ENCODE results near the gene KCNT1. TPM values are rescaled to one million over a fixed set of nuclear protein-coding genes. Genes with fewer than 3 reads are reported as not detected.

Gene KCNT1
- total and polyA plus RNA-seq, 10 of the 15 experiments (the other 5 are each of a cell fraction or from before 2014, with no cell fraction given), result not detected

GRCh38 chr9:135749171-135750045, 47.4 kb downstream of the KCNT1 start:
- ATAC-seq (no peak), FAIRE-seq (no peak), DNase-seq (ENCODE audit: low read depth, low spot score) (no peak)
- ChIA-PET RAD21 (ENCODE audit: unreplicated experiment) (no interaction called here), CTCF (no interaction called here), POLR2A (no interaction called here), SMC1A (ENCODE audit: uncharacterized antibody, unreplicated experiment) (no interaction called here)
- Histone ChIP-seq H3K9me3 (replicated peaks; ENCODE audit: control insufficient read depth, insufficient read depth, low read length) (no peaks in the 10 kb centered on the region), H4K20me1 (ENCODE audit: control insufficient read depth, insufficient read depth) (no peaks in the 10 kb centered on the region), H2AFZ (ENCODE audit: control insufficient read depth, low read depth, low read length) (no peak overlapping the region), H3K4me3 (no peak overlapping the region), H3K27me3 (replicated peaks in 1 of 2; ENCODE audit: control insufficient read depth in 2 of 2, insufficient read depth in 2 of 2, low read length in 1 of 2) (no peaks in the 10 kb centered on the region; a peak in 1 of 4 replicates), H3K36me3 (ENCODE audit: control insufficient read depth in 2 of 2, insufficient read depth in 2 of 2, low read length in 1 of 2) (no peaks in the 10 kb centered on the region), H3K4me2 (ENCODE audit: control insufficient read depth, insufficient read depth) (no peak overlapping the region), H3K27ac (ENCODE audit: control insufficient read depth, insufficient read depth) (no peak overlapping the region), H3K4me1 (ENCODE audit: control insufficient read depth, insufficient read depth, low read length) (no peaks in the 10 kb centered on the region), H3K79me2 (ENCODE audit: control insufficient read depth, insufficient read depth, low read length) (no peaks in the 10 kb centered on the region), H3K9ac (ENCODE audit: control insufficient read depth, insufficient read depth, low read length) (no peak overlapping the region)
- WGBS (ENCODE audit: insufficient coverage, insufficient replicate concordance, low lambda C conversion rate, missing lambda C conversion rate), result 32% methylated on average over 28 of the region's 28 CpGs
- intact Hi-C loops (cut with micrococcal nuclease; ENCODE audit: unreplicated experiment) (no loop called here), in situ Hi-C loops (cut with MboI) (no loop called here)
- TF ChIP-seq MTA3 (IDR thresholded peaks at IDR 0.05; ENCODE audit: borderline replicate concordance, low read length) (no peak), FOS (IDR thresholded peaks at IDR 0.05; ENCODE audit: borderline replicate concordance, extremely low read depth, insufficient read length) (no peak)
- BruUV-seq (replicated peaks), result no TSS peak

- Histone ChIP-seq H3K79me2 (ENCODE audit: control insufficient read depth, insufficient read depth, low read length) (no peaks in the 10 kb centered on the region), H4K20me1 (ENCODE audit: control insufficient read depth, insufficient read depth) (no peaks in the 10 kb centered on the region), H3K9me3 (replicated peaks; ENCODE audit: control insufficient read depth, insufficient read depth, low read length) (no peaks in the 10 kb centered on the region), H3K27me3 (replicated peaks in 1 of 2; ENCODE audit: control insufficient read depth in 2 of 2, insufficient read depth in 2 of 2, low read length in 1 of 2) (no peaks in the 10 kb centered on the region; a peak in 1 of 4 replicates), H3K36me3 (ENCODE audit: control insufficient read depth in 2 of 2, insufficient read depth in 2 of 2, low read length in 1 of 2) (no peaks in the 10 kb centered on the region), H3K4me3 (no peak overlapping the region), H3K4me2 (ENCODE audit: control insufficient read depth, insufficient read depth) (no peak overlapping the region), H2AFZ (ENCODE audit: control insufficient read depth, low read depth, low read length) (no peak overlapping the region), H3K27ac (ENCODE audit: control insufficient read depth, insufficient read depth) (no peak overlapping the region), H3K4me1 (ENCODE audit: control insufficient read depth, insufficient read depth, low read length) (no peaks in the 10 kb centered on the region), H3K9ac (ENCODE audit: control insufficient read depth, insufficient read depth, low read length) (no peak overlapping the region)
- 36% methylated on average over 20 of the region's 22 CpGs for WGBS (ENCODE audit: insufficient coverage, insufficient replicate concordance, low lambda C conversion rate, missing lambda C conversion rate)
- SMC1A ChIA-PET (ENCODE audit: uncharacterized antibody, unreplicated experiment), result no interaction called here
- in situ Hi-C loops (cut with MboI), result no loop called here
- intact Hi-C loops (cut with micrococcal nuclease; ENCODE audit: unreplicated experiment), result no loop called here
- RAD21 ChIA-PET (ENCODE audit: unreplicated experiment), result no interaction called here
- CTCF ChIA-PET, result no interaction called here
- no TSS peak for BruUV-seq (replicated peaks)
- ATAC-seq (no peak), DNase-seq (ENCODE audit: low read depth, low spot score) (no peak), FAIRE-seq (no peak)
- POLR2A ChIA-PET, result no interaction called here
- TF ChIP-seq TCF3 (IDR thresholded peaks at IDR 0.05; ENCODE audit: borderline replicate concordance, insufficient read depth, low read depth, low read length) (no peak), NFYA (IDR thresholded peaks at IDR 0.05; ENCODE audit: borderline replicate concordance, low read depth, low read length) (no peak), POU2F2 (IDR thresholded peaks at IDR 0.05; ENCODE audit: borderline replicate concordance, low read depth, low read length) (no peak), ESRRA (IDR thresholded peaks at IDR 0.05; ENCODE audit: low read length) (no peak), E4F1 (IDR thresholded peaks at IDR 0.05; ENCODE audit: borderline replicate concordance, partially characterized antibody) (no peak), RFX5 (IDR thresholded peaks at IDR 0.05; ENCODE audit: low read depth, low read length) (no peak), ZNF384 (IDR thresholded peaks at IDR 0.05; ENCODE audit: borderline replicate concordance, low read depth, low read length) (no peak), CTCF (IDR thresholded peaks at IDR 0.05 in 2 of 3, conservative IDR thresholded peaks at IDR 0.05 in 1 of 3; ENCODE audit: control insufficient read depth in 2 of 3, extremely low read depth in 1 of 3, insufficient read depth in 1 of 3, low read depth in 3 of 3, low read length in 3 of 3) (no peak), ATF7 (IDR thresholded peaks at IDR 0.05; ENCODE audit: low read depth) (no peak), NR2F1 (conservative IDR thresholded peaks at IDR 0.05) (no peak)
Measured at GRCh38 chr9:135750786-135751185, 48.8 kb downstream of the KCNT1 start.

Data from GM12878 (cell line).